RWPE2 (cell line): ENCODE measurements around the gene CLEC4C.
"Not testable (repeated sequence)": the region's sequence is repeated elsewhere in the genome, so short reads cannot be mapped to it uniquely, and the experiment has no call there.

Experiments used
- ATAC-seq: fragments of 200-7000 bp; cut with Tn5 transposase; 3 replicates; pipeline ENCODE4 v1.9.1; 2021; ENCODE audit warnings: low read depth
- DNase-seq: peaks from one replicate; pipeline ENCODE4 v3.0.0-alpha.2; 2020; ENCODE audit warnings: low spot score
- H3K27ac ChIP-seq: fragments of 450-650 bp; 2 replicates; pipeline ENCODE4 v1.5.1; 2017; ENCODE audit warnings: mild to moderate bottlenecking; ENCODE audit not compliant: poor library complexity, severe bottlenecking
- H3K27me3 ChIP-seq: fragments of 250-450 bp; sonication (Bioruptor Pico); 2 replicates; pipeline ENCODE4 v1.5.1; 2021; ENCODE audit warnings: mild to moderate bottlenecking, moderate library complexity; ENCODE audit not compliant: insufficient read depth, poor library complexity, severe bottlenecking
- H3K36me3 ChIP-seq: fragments of 250-450 bp; sonication (Bioruptor Pico); 2 replicates; pipeline ENCODE4 v1.5.1; 2020; ENCODE audit warnings: low read depth, mild to moderate bottlenecking, moderate library complexity
- H3K4me1 ChIP-seq: fragments of 250-450 bp; sonication (Bioruptor Pico); 2 replicates; pipeline ENCODE4 v1.5.1; 2021; ENCODE audit warnings: mild to moderate bottlenecking, moderate library complexity; ENCODE audit not compliant: insufficient read depth, poor library complexity, severe bottlenecking
- H3K4me3 ChIP-seq: fragments of 250-450 bp; sonication (Bioruptor Pico); 2 replicates; pipeline ENCODE4 v1.5.1; 2021; ENCODE audit warnings: mild to moderate bottlenecking, moderate library complexity; ENCODE audit not compliant: severe bottlenecking
- H3K9me3 ChIP-seq: fragments of 250-450 bp; sonication (Bioruptor Pico); 2 replicates; pipeline ENCODE4 v1.5.1; 2021; ENCODE audit warnings: mild to moderate bottlenecking, moderate library complexity; ENCODE audit not compliant: severe bottlenecking
- TF ChIP-seq, protein P1 (sequence below): fragments of 450-650 bp; IDR thresholded peaks from one replicate; pipeline ENCODE4 v1.5.1; 2017; ENCODE audit warnings: mild to moderate bottlenecking, moderate library complexity; ENCODE audit not compliant: poor library complexity, severe bottlenecking

The CLEC4C gene

DNA sequence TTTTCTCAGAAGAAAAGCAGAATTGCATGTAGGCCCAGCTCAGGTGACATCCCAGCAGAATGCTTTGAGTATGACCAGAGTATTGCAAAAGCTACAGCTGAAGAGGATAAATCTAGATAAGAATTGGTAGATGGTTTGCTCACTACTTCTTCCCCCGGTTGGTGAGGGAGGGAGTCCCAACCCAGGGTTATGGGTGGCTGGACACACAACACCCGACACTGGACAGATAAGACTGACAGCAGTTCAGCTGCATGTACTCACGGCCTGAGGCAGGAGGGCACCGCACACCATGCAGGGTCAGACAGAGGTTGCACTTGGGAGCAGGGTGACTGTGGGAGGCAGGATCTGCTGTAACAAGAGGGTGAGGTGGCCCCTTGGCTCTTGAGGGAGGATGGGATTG is 1.7 kb upstream of the CLEC4C start:
- ATAC-seq (no peak), DNase-seq (no peak)
- H3K4me3 ChIP-seq: no peak overlapping the region
- no peak overlapping the region for H3K27ac ChIP-seq
- no peaks in the 10 kb centered on the region for H3K4me1 ChIP-seq
- no peaks in the 10 kb centered on the region for H3K27me3 ChIP-seq
- no peaks in the 10 kb centered on the region for H3K36me3 ChIP-seq
- TF ChIP-seq, protein P1, sequence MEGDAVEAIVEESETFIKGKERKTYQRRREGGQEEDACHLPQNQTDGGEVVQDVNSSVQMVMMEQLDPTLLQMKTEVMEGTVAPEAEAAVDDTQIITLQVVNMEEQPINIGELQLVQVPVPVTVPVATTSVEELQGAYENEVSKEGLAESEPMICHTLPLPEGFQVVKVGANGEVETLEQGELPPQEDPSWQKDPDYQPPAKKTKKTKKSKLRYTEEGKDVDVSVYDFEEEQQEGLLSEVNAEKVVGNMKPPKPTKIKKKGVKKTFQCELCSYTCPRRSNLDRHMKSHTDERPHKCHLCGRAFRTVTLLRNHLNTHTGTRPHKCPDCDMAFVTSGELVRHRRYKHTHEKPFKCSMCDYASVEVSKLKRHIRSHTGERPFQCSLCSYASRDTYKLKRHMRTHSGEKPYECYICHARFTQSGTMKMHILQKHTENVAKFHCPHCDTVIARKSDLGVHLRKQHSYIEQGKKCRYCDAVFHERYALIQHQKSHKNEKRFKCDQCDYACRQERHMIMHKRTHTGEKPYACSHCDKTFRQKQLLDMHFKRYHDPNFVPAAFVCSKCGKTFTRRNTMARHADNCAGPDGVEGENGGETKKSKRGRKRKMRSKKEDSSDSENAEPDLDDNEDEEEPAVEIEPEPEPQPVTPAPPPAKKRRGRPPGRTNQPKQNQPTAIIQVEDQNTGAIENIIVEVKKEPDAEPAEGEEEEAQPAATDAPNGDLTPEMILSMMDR: no peak
- H3K9me3 ChIP-seq: no peaks in the 10 kb centered on the region

DNA sequence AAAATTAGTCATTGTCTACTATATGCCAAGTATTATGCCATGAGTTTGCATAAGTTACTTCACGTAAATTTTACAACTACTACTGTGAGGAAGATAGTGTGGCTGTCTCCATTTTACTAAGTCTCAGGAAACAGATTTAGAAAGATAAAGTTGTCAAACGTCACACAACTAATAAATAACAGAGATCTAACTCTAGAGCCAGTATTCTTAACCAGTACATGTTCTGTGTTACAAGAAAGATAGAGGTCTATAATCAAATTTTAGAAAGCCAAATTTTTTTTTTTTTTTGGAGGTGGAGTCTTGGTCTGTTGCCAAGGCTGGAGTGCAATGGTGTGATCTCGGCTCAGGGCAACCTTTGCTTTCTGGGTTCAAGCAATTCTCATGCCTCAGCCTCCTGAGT is 14.2 kb downstream of the CLEC4C start:
- TF ChIP-seq, protein P1: no peak
- no peak overlapping the region for H3K4me3 ChIP-seq
- H3K36me3 ChIP-seq: no peaks in the 10 kb centered on the region
- H3K9me3 ChIP-seq: no peaks in the 10 kb centered on the region
- H3K4me1 ChIP-seq: no peaks in the 10 kb centered on the region
- ATAC-seq (no peak), DNase-seq (no peak)
- no peak overlapping the region for H3K27ac ChIP-seq
- no peaks in the 10 kb centered on the region for H3K27me3 ChIP-seq

DNA sequence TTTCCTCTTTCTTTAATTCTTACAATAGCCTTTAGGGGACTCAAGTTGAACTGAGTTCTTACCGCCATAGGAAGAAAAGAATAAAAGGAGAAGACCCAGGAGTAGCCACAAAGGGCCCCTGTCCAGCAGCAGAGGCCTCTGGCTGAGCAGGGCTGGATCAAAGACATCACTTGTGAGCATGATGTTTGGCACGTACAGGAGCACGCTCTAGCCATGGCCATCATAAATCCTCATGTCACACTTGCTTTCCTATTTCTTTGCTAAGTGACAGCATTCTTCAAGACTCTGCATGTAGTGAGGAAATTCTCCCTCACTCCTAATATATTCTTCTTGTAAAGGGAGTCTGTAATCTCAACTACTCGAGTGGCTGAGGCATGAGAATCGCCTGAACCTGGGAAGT is 15.7 kb downstream of the CLEC4C start:
- DNase-seq: no peak
- Histone ChIP-seq H3K9me3 (no peaks in the 10 kb centered on the region), H3K4me1 (no peaks in the 10 kb centered on the region), H3K4me3 (no peak overlapping the region), H3K36me3 (no peaks in the 10 kb centered on the region), H3K27me3 (no peaks in the 10 kb centered on the region), H3K27ac (no peak overlapping the region)
- TF ChIP-seq, protein P1: no peak
- no peak for ATAC-seq

DNA sequence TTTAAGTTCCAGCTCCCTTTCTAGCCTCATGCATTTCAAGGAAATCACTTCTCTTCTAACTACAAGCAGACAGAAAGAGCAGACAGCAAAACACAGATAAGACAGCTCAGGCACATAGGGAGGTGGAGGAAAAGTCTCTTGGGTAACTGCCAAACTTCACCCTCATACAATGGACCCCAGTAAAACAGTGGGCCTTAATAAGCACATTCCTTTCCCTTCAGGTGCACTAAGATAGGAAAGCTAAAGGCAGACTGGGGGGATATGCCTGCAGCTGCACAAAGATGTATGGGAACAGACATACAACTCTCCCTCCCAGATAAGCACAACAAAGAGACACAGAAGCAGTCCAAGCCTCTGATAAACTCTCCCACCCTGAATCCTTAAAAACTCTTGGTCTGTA is 16.2 kb downstream of the CLEC4C start:
- H3K27ac ChIP-seq, ATAC-seq, DNase-seq, H3K4me1 ChIP-seq, H3K36me3 ChIP-seq, H3K4me3 ChIP-seq, H3K9me3 ChIP-seq, H3K27me3 ChIP-seq: not testable (repeated sequence)

DNA sequence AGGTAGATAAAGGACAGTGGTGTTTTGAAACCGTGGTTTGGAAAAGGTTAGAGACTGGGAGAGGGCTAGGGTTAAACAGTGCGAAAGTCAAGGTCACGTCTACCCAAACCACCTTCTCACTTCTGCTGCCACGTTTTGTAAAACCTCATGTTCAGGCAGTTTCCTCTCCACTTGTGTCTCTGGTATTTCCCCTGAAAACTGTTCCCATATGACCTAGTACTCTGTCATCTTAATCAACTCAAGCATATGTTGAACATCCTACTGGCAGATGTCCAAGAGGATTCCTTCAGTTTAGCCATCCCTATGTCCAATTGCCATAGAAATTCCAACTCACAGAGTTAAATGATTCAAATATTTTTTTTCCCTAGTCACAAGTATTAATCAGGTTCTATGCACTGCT is 17.4 kb downstream of the CLEC4C start:
- ATAC-seq (no peak), DNase-seq (no peak)
- no peaks in the 10 kb centered on the region for H3K4me1 ChIP-seq

More for the DNA sequence above, 17.4 kb downstream of the CLEC4C start:
- Histone ChIP-seq H3K36me3 (no peaks in the 10 kb centered on the region), H3K9me3 (no peaks in the 10 kb centered on the region), H3K4me3 (no peak overlapping the region), H3K27ac (no peak overlapping the region), H3K27me3 (no peaks in the 10 kb centered on the region)
- TF ChIP-seq, protein P1: no peak
